HepG2 (cell line): ENCODE results near the gene BICDL1. TPM values are rescaled to one million over a fixed set of nuclear protein-coding genes. Genes with fewer than 3 reads are reported as not detected.

Experiments
- ADNP ChIP-seq: sonication (generic); formaldehyde crosslinking; IDR thresholded peaks from 2 replicates; pipeline ENCODE4 v1.4.0; 2020; ENCODE audit warnings: missing genetic modification reagents
- BRCA1 ChIP-seq: sonication (generic); formaldehyde crosslinking; IDR thresholded peaks from 2 replicates; pipeline ENCODE4 v1.4.0; 2020; ENCODE audit warnings: missing genetic modification reagents
- GRHL1 ChIP-seq: sonication (generic); formaldehyde crosslinking; conservative IDR thresholded peaks from 2 replicates; pipeline ENCODE4 v1.8.0; 2022; ENCODE audit warnings: missing genetic modification reagents
- HNF1B ChIP-seq: sonication (generic); formaldehyde crosslinking; IDR thresholded peaks from 2 replicates; pipeline ENCODE4 v1.5.1; 2020; ENCODE audit warnings: mild to moderate bottlenecking, moderate library complexity, missing genetic modification reagents
- KLF13 ChIP-seq: sonication (generic); formaldehyde crosslinking; IDR thresholded peaks from 2 replicates; pipeline ENCODE4 v1.4.0; 2020; ENCODE audit warnings: mild to moderate bottlenecking, missing genetic modification reagents
- MLLT10 ChIP-seq: sonication (generic); formaldehyde crosslinking; IDR thresholded peaks from 2 replicates; pipeline ENCODE4 v1.4.0; 2020; ENCODE audit warnings: missing genetic modification reagents
- MXD4 ChIP-seq: IDR thresholded peaks from 2 replicates; pipeline ENCODE4 v1.6.1; 2016; ENCODE audit warnings: mild to moderate bottlenecking, missing biosample characterization, missing genetic modification reagents
- NFE2L1 ChIP-seq: sonication (generic); formaldehyde crosslinking; IDR thresholded peaks from 2 replicates; pipeline ENCODE4 v1.4.0; 2020; ENCODE audit warnings: missing genetic modification reagents, mild to moderate bottlenecking, borderline replicate concordance
- RNF2 ChIP-seq: fragments of 450-650 bp; conservative IDR thresholded peaks from 2 replicates; pipeline ENCODE4 v1.6.1; 2016; ENCODE audit warnings: low read depth
- SNRNP70 ChIP-seq: fragments of 200-400 bp; formaldehyde crosslinking; IDR thresholded peaks from 2 replicates; pipeline ENCODE4 v1.6.1; 2017; ENCODE audit warnings: mild to moderate bottlenecking, low read depth, low read length, moderate library complexity
- THAP9 ChIP-seq: sonication (generic); formaldehyde crosslinking; IDR thresholded peaks from 2 replicates; pipeline ENCODE4; 2020; ENCODE audit warnings: missing genetic modification reagents, mild to moderate bottlenecking, borderline replicate concordance
- ZEB1 ChIP-seq: IDR thresholded peaks from 2 replicates; pipeline ENCODE4 v1.6.1; 2012; ENCODE audit warnings: mild to moderate bottlenecking, low read depth, inconsistent platforms; ENCODE audit not compliant: insufficient replicate concordance
- ZFP36L2 ChIP-seq: sonication (generic); formaldehyde crosslinking; IDR thresholded peaks from 2 replicates; pipeline ENCODE4 v1.4.0; 2020; ENCODE audit warnings: missing genetic modification reagents
- ZFP37 ChIP-seq: sonication (generic); formaldehyde crosslinking; IDR thresholded peaks from 2 replicates; pipeline ENCODE4 v1.4.0; 2020; ENCODE audit warnings: missing genetic modification reagents, borderline replicate concordance
- ZNF749 ChIP-seq: sonication (generic); formaldehyde crosslinking; IDR thresholded peaks from 2 replicates; pipeline ENCODE4 v1.8.0; 2022; ENCODE audit warnings: mild to moderate bottlenecking, missing genetic modification reagents, moderate library complexity, borderline replicate concordance
- polyA plus RNA-seq, 8 experiments: library from polyadenylated mRNA; depleted of rRNA in 3 of 8; stranded (reverse) in 7 of 8; unstranded in 1 of 8; fragments of >200 nt; fragmentation: Illumina TruSeq in 4 of 8; extraction: Trizol in 4 of 8; gene quantifications; 2 replicates each; pipeline versions ENCODE4 v1.2.1 to v1.2.3, GENCODE V29; 2011 to 2016; ENCODE audit warnings: low read depth in 4 of 8, missing spikeins in 1 of 8, mixed read lengths in 1 of 8; ENCODE audit not compliant: insufficient read depth in 1 of 8
- total RNA-seq, 5 experiments: library from RNA; depleted of rRNA; stranded (reverse); fragments of >200 nt; fragmentation: Illumina TruSeq; extraction: Trizol; gene quantifications; 2 replicates each; pipeline ENCODE4 v1.2.3, GENCODE V29; 2016; ENCODE audit warnings: low read depth in 1 of 5
- TF ChIP-seq, protein P1 (sequence below): sonication (generic); formaldehyde crosslinking; IDR thresholded peaks from 2 replicates; pipeline ENCODE4 v1.5.1; 2020; ENCODE audit warnings: mild to moderate bottlenecking, missing genetic modification reagents
- TF ChIP-seq, protein P2 (sequence below): sonication (generic); formaldehyde crosslinking; IDR thresholded peaks from 2 replicates; pipeline ENCODE4 v1.5.0; 2020; ENCODE audit warnings: missing genetic modification reagents

BICDL1 gene
- total and polyA plus RNA-seq, 2 of the 13 experiments (the other 11 are each of a cell fraction or from before 2014, with no cell fraction given): 3.6 to 9.7 TPM

GRCh38 chr12:119988472-119989360 lies at the start of gene BICDL1 (continued):
- TF ChIP-seq, protein P1, sequence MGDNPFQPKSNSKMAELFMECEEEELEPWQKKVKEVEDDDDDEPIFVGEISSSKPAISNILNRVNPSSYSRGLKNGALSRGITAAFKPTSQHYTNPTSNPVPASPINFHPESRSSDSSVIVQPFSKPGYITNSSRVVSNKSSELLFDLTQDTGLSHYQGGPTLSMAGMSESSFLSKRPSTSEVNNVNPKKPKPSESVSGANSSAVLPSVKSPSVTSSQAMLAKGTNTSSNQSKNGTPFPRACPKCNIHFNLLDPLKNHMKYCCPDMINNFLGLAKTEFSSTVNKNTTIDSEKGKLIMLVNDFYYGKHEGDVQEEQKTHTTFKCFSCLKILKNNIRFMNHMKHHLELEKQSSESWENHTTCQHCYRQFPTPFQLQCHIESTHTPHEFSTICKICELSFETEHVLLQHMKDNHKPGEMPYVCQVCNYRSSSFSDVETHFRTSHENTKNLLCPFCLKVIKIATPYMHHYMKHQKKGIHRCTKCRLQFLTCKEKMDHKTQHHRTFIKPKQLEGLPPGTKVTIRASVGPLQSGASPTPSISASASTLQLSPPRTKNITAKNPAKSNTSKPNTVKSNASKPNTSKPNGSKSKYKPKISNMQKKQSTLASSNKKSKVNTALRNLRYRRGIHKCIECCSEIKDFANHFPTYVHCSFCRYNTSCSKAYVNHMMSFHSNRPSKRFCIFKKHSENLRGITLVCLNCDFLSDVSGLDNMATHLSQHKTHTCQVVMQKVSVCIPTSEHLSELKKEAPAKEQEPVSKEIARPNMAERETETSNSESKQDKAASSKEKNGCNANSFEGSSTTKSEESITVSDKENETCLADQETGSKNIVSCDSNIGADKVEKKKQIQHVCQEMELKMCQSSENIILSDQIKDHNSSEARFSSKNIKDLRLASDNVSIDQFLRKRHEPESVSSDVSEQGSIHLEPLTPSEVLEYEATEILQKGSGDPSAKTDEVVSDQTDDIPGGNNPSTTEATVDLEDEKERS (CRISPR knock-in tag): no peak
- TF ChIP-seq ZFP37 (CRISPR knock-in tag): no peak
- TF ChIP-seq NFE2L1 (CRISPR knock-in tag): no peak
- TF ChIP-seq ZNF749: 0 out of 2 replicates have a peak, but pooled peaks have one; percentile 29
- no peak for TF ChIP-seq HNF1B
- TF ChIP-seq ZEB1: no peak
- TF ChIP-seq SNRNP70: no peak
- no peak for TF ChIP-seq RNF2
- no peak for TF ChIP-seq BRCA1 (CRISPR knock-in tag)
- TF ChIP-seq THAP9 (CRISPR knock-in tag): no peak
- TF ChIP-seq ZFP36L2 (CRISPR knock-in tag): no peak
- TF ChIP-seq MLLT10 (CRISPR knock-in tag): no peak
- TF ChIP-seq GRHL1 (CRISPR knock-in tag): no peak
- TF ChIP-seq MXD4 (CRISPR knock-in tag): no peak
- TF ChIP-seq, protein P2, sequence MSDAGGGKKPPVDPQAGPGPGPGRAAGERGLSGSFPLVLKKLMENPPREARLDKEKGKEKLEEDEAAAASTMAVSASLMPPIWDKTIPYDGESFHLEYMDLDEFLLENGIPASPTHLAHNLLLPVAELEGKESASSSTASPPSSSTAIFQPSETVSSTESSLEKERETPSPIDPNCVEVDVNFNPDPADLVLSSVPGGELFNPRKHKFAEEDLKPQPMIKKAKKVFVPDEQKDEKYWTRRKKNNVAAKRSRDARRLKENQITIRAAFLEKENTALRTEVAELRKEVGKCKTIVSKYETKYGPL (CRISPR knock-in tag): no peak
- no peak for TF ChIP-seq KLF13 (CRISPR knock-in tag)
- TF ChIP-seq ADNP (CRISPR knock-in tag): no peak
